Stimulated activated naive CD8-positive, alpha-beta T cell treated with anti-CD3 and anti-CD28 coated beads, Interleukin-15, amount 100 ng/mL, for 72 hours (primary cell): ENCODE data around the gene RWDD3.

ENCODE experiments used
- ATAC-seq: fragments of 150-1000 bp; cut with Tn5 transposase; 2 replicates; pipeline ENCODE4 v1.10.0; 2021; ENCODE audit warnings: mild to moderate bottlenecking, moderate library complexity
- DNase-seq, 2 donors: peaks; one replicate each; pipeline ENCODE4 v3.0.0; 2021 to 2022
- H3K27ac Mint-ChIP-seq, 2 donors: one replicate each; pipeline ENCODE4 v1.8.0; 2022; ENCODE audit warnings: mild to moderate bottlenecking in 2 of 2, mixed read lengths in 2 of 2, moderate library complexity in 2 of 2
- H3K27me3 Mint-ChIP-seq: one replicate; pipeline ENCODE4 v1.8.0; 2022; ENCODE audit warnings: mixed read lengths
- H3K4me1 Mint-ChIP-seq: one replicate; pipeline ENCODE4 v1.8.0; 2022; ENCODE audit warnings: mild to moderate bottlenecking, mixed read lengths
- H3K4me3 Mint-ChIP-seq, 2 donors: one replicate each; pipeline ENCODE4 v1.8.0; 2022; ENCODE audit warnings: mild to moderate bottlenecking in 2 of 2, mixed read lengths in 2 of 2, moderate library complexity in 1 of 2
- H3K9me3 Mint-ChIP-seq, 2 donors: one replicate each; pipeline ENCODE4 v1.8.0; 2022; ENCODE audit warnings: mixed read lengths in 2 of 2

RWDD3 gene, protein sequence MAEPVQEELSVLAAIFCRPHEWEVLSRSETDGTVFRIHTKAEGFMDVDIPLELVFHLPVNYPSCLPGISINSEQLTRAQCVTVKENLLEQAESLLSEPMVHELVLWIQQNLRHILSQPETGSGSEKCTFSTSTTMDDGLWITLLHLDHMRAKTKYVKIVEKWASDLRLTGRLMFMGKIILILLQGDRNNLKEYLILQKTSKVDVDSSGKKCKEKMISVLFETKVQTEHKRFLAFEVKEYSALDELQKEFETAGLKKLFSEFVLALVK

DNA sequence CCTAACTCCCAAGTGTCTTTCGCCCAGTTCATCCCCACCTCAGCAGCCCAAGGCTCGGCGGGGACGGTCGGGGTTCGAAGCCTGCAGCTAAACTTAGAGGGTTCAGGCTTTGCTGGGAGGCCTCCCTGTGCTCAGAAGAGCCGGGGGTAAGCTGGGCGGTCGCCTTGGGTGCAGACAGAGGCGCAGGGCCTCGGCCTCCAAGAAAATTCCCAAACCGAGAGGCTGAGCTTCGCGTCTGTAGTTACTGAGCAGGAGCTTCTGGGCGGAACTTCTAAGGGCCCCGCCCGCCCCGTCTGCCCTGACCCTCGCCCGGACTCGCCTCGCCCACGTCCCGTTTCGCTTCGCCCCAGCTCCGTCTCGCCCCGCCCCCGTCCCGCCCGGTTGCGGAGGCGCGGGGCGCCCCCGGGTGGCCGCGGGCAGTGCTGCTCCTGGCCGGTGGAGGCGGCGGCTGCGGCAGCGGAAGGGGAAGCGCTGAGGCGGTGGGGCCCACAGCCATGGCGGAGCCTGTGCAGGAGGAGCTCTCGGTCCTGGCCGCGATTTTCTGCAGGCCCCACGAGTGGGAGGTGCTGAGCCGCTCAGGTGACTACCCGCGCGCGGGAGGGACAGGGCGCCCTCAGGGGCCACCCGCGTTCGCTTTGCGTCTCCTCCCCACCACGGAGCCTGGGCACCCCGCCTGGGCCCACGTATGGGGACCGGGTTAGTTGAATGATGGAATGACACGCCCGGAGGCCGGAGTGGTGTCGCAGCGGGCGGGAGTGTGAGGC, at the start of gene RWDD3:
Gene RWDD3, plus strand, starts transcription at position 474 of the 764 bp plus-strand sequence. Its CDS starts 21 bp downstream, at position 495.
- H3K4me1 Mint-ChIP-seq = peaks cover 38% of the 10 kb centered on the region
- peaks cover 23% of the 10 kb centered on the region for H3K27me3 Mint-ChIP-seq
- ATAC-seq (peak; percentile 95), DNase-seq (peak; percentile 91 to 97)
- peak within 1 kb of the TSS; percentile 96 to 97 for H3K4me3 Mint-ChIP-seq
- H3K27ac Mint-ChIP-seq = peak within 1 kb of the TSS; percentile 94 to 99
- no peaks in the 10 kb centered on the region for H3K9me3 Mint-ChIP-seq

DNA sequence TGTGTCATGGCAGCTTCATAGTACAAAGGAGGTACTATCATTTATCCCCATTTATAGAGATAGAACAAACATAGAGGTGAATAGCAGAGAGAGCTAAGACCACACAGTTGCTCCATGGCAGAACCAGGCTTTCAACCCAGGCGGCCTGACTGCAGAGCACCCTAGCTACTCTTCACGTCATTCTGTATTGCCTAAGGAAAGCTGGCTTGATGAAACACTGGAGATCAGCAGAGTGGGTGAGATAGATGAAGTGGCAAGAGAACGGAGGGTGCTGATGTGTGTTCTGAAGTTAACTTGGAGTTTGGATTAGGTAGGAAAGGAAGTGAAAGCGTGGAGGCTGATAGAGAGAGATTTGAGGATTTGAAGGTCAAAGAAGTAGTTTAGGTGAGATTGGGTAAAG, 47.9 kb upstream of the RWDD3 start:
- ATAC-seq = no peak

DNA sequence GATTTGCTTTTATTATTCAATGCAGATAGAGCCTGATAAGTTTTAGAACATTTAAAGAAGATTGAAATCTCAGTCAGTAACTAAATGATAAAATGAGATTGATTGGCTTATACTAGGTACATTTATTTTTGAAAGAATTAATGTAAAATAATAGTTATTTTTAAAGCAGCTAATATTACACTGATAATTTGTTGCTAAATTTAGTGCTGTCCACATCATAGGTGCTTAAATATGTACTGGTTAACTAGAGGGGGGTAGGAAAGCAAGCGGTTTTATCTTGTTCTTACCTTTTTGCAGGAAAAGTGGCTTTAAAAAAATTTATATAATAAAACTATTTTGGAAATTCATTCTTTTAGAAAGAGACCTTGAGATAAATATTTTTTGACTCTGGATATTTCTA, 40.4 kb upstream of the RWDD3 start:
- no peak for ATAC-seq
- Mint-ChIP-seq H3K4me1 (no peaks in the 10 kb centered on the region), H3K4me3 (no peak overlapping the region), H3K27ac (no peak overlapping the region), H3K9me3 (no peaks in the 10 kb centered on the region), H3K27me3 (peaks cover 14% of the 10 kb centered on the region)
- DNase-seq = no peak

More for the DNA sequence above, 47.9 kb upstream of the RWDD3 start:
- H3K4me3 Mint-ChIP-seq = no peak overlapping the region
- DNase-seq = no peak
- no peaks in the 10 kb centered on the region for H3K4me1 Mint-ChIP-seq
- H3K27me3 Mint-ChIP-seq = peaks cover 17% of the 10 kb centered on the region
- H3K9me3 Mint-ChIP-seq = no peaks in the 10 kb centered on the region
- H3K27ac Mint-ChIP-seq = no peak overlapping the region

DNA sequence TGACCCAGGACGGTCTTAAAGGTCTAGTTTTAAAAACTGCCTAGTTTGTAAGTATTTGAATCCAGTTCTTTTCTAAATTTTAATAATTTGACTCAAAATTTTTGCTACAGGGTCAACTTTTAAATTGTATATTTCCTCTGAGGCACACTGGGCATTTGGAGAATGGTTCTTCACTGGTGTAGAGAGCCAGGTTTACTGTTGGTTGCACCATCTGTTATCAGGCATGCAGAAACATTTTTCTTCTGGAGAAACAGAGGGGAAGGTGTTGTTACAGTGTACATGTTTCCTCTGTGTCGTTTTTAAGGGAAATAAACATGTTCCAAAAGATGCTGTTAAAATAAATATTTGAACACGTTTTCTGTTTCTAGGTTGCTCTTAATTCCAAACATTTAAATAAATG, 39.0 kb upstream of the RWDD3 start:
- ATAC-seq (no peak), DNase-seq (no peak)
- Mint-ChIP-seq H3K4me1 (no peaks in the 10 kb centered on the region), H3K27me3 (peaks cover 16% of the 10 kb centered on the region), H3K4me3 (no peak overlapping the region), H3K27ac (no peak overlapping the region), H3K9me3 (no peaks in the 10 kb centered on the region)

DNA sequence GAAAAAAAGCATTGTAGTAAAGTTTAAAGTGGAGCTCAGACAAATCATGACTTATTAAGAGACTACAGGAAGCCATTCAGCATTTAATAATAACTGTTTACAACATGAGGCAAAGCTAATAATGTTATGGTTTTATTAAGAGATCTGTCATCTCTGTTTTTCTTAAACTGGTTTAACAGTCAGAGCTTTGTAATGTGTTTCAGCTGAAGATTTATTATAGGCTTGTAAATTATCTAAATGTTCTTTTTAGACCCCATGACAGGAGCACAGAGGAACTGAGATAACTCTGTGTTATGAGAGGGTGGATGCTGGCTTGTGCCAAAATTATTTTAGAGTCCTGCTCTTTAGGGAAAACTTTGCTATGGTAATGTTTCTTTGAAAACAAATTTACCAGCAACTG, 38.0 kb upstream of the RWDD3 start:
- Mint-ChIP-seq H3K4me3 (no peak overlapping the region), H3K9me3 (no peaks in the 10 kb centered on the region), H3K27me3 (peaks cover 8% of the 10 kb centered on the region), H3K4me1 (no peaks in the 10 kb centered on the region), H3K27ac (no peak overlapping the region)
- ATAC-seq = no peak
- no peak for DNase-seq

DNA sequence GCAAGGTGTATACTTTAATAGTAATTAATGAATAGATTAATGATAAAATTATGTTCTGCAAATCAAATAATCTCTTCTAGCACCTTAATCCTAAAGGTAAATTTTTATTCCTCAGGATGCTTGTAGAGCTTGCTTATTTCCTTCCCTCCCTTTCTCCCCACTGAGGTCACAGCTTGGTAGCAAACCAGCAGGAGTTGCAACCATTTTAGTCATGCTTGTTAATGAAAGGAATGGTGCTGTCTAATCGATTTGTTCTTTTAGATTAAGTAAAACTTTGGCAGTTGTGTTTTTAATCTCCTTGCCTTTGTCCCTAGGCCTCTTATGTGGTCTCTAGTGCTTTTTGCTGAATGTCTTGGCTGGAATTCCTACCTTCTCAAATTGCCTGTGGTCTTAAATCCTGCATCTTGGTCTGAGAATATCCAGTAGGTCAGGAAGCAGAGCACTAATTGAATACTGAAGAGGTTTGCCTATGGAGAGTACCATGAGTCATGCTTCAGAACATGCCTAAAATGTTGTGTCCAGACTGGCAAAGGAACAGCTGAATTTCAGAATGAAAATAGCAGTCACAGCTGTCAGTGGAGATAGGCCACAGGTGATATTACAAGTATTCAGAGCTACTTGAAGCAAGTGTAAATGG, 36.3 kb upstream of the RWDD3 start:
- Mint-ChIP-seq H3K4me1 (no peaks in the 10 kb centered on the region), H3K27ac (no peak overlapping the region), H3K27me3 (peaks cover 8% of the 10 kb centered on the region), H3K4me3 (no peak overlapping the region), H3K9me3 (no peaks in the 10 kb centered on the region)
- ATAC-seq = no peak
- DNase-seq = no peak

DNA sequence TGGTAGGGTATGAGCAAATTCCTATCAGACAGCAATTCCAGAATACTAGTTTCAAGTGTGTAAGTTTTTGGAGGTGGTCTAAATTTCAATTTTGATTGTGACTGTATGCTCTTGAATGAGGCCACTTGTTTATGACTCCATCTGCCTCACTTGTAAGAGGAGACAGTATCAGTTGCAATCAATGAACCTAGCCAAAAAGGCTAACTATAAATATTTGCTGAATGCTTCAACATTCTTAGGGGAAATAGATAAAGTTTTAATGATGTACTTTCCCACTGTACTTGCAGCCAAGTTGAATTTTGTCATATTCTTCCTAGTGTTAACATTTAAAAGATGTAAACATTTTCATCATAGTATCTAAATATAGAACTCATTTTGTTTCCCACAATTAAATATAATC, 32.1 kb upstream of the RWDD3 start:
- Mint-ChIP-seq H3K4me3 (no peak overlapping the region), H3K9me3 (no peaks in the 10 kb centered on the region), H3K27me3 (peaks cover 8% of the 10 kb centered on the region), H3K4me1 (no peaks in the 10 kb centered on the region), H3K27ac (no peak overlapping the region)
- no peak for ATAC-seq
- no peak for DNase-seq

DNA sequence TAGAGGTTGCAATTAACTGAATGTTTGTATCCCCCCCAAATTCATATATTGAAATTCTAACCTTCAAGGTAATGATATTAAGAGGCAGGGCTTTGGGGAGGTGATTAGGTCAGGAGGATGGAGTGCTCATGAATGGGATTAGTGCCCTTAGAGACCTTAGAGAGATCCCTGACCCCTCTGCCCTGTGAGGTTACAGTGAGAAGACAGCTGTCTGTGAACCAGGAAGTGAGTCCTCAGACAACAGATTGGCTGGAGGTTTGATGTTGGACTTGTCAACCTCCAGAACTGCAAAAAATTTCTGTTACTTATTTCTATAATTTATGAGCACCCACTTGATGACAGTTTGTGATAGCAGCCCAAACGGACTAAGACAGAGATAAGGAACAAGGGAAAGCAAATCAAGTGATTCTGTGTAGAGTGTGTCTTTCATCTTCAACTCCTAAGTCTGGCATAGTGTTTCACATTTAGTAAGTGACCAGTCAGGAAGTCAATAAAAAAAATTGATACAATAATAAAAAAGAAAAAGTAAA, 30.0 kb upstream of the RWDD3 start:
- no peaks in the 10 kb centered on the region for H3K9me3 Mint-ChIP-seq
- peaks cover 9% of the 10 kb centered on the region for H3K27me3 Mint-ChIP-seq
- H3K4me3 Mint-ChIP-seq = no peak overlapping the region
- no peak overlapping the region for H3K27ac Mint-ChIP-seq
- H3K4me1 Mint-ChIP-seq = no peaks in the 10 kb centered on the region
- no peak for ATAC-seq
- DNase-seq = no peak

DNA sequence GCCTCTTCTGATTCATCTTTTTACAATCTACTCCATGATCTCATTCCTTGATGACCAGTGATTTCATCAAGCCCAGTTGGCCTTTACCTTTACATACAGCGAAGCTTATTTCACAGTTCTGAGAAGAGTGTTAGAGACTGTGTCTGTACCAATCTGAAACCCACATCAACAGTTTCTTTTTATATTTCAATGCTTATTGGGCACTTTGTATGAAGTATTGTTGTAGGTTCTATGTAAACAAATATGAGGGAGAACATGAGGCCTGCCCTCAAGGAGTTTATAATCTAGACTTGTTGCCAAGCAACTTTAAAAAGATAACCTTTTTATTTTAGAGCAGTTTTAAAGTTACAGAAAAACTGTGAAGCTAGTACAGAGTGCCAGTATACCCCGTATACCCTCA, 27.5 kb upstream of the RWDD3 start:
- H3K9me3 Mint-ChIP-seq = no peaks in the 10 kb centered on the region
- ATAC-seq = no peak
- H3K27ac Mint-ChIP-seq = no peak overlapping the region
- no peaks in the 10 kb centered on the region for H3K4me1 Mint-ChIP-seq
- no peak overlapping the region for H3K4me3 Mint-ChIP-seq
- DNase-seq = no peak
- H3K27me3 Mint-ChIP-seq = peaks cover 9% of the 10 kb centered on the region

DNA sequence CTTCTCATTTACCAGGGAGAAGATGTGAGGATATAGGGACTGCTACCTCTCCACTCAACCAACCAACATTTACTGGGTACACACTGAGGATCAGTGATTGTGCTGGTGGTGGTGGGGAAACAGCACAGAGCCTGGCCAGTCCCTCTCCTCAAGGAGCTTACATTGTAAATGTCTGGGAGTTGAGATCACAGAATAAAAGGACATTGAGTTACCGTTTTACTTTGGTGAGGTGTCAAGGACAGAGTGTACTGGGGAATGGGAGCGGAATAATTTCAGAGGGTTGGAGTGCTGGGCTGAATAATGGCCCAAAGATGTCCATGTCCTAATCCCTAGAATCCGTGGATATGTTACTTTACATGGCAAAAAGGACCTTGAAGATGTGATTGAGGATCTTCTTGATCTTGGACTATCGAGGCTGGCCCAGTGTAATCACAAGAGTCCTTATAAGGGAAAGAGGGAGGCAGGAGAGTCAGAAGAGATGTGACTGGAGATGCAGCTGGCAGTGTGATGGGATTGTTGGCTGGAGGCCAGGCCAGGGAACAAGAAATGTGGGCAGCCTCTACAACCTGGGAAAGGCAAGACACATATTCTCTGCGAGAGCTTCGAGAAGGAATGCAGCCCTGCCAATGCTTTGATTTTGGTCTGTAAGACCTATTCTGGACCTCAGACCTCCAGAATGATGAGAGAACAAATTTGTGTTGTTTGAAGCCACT, 26.6 kb upstream of the RWDD3 start:
- H3K9me3 Mint-ChIP-seq = no peaks in the 10 kb centered on the region
- no peak overlapping the region for H3K4me3 Mint-ChIP-seq
- no peaks in the 10 kb centered on the region for H3K4me1 Mint-ChIP-seq
- H3K27me3 Mint-ChIP-seq = peaks cover 10% of the 10 kb centered on the region
- no peak for DNase-seq
- no peak overlapping the region for H3K27ac Mint-ChIP-seq
- no peak for ATAC-seq

DNA sequence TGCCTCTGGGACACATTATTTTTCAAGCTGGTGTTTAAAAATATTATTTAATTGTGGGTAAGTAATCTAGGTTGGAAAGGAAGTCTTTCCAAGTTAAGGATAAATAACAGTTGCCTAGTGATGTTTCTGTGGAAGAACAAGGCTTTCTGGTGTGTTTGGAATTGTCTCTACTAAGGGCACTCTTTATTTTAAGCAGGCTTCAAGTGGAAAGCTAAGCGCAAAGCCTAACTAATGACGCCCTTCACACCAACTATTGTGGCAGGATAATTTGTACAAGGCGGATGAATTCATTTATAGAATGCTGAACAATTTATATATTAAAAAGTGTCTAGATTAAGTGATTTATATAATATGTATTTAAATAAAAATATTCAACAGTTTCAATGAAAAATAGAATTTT, 25.1 kb upstream of the RWDD3 start:
- H3K4me3 Mint-ChIP-seq = no peak overlapping the region
- DNase-seq = no peak
- no peak for ATAC-seq
- peaks cover 0 to 4% of the 10 kb centered on the region in 2 donors for H3K9me3 Mint-ChIP-seq
- no peak overlapping the region for H3K27ac Mint-ChIP-seq
- no peaks in the 10 kb centered on the region for H3K4me1 Mint-ChIP-seq
- peaks cover 19% of the 10 kb centered on the region for H3K27me3 Mint-ChIP-seq

DNA sequence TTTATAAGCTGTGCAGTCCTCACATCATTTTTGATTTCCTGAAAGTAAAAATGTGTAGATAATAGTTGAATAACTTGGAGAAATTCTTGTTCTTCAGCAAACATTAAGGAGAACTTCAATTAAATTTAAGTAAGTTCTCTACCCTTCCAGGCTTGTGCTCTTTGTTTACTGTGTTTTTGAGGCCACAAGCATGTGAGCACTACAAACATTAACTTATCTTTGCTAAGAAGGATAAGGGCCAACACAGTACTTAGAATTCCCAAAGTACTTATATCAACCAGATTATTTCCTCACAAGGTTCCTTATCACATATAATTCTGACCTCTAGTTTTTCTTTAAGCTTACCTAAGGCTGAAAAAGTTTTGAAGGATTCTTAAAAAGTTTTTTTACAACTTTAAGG, 24.7 kb upstream of the RWDD3 start:
- DNase-seq (no peak), ATAC-seq (no peak)
- no peaks in the 10 kb centered on the region for H3K4me1 Mint-ChIP-seq
- no peak overlapping the region for H3K27ac Mint-ChIP-seq
- H3K9me3 Mint-ChIP-seq = peaks cover 0 to 4% of the 10 kb centered on the region in 2 donors
- H3K27me3 Mint-ChIP-seq = peaks cover 19% of the 10 kb centered on the region
- H3K4me3 Mint-ChIP-seq = no peak overlapping the region

DNA sequence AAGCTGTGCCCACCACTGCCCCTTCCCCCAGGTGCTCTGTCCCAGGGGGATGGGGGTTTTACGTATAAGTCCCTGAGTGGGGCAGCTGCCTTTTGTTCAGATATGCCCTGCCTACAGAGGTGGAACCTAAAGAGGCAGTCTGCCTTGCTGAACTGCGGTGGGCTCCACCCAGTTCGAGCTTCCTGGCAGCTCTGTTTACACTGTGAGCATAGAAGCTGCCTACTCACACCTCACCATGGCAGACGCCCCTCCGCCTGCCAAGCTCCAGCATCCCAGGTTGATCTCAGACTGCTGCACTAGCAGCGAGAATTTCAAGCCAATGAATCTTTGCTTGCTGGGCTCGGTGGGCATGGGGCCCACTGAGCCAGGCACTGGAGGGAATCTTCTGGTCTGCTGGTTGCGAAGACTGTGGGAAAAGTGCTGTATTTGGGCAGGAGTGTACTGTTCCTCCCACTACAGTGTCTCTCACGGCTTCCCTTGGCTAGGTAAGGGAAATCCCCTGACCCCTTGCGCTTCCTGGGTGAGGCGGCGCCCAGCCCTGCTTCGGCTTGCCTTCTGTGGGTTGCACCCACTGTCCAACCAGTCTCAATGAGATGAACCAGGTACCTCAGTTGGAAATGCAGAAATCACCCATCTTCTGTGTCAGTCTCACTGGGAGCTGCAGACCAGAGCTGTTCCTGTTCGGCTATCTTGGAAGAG, 17.6 kb upstream of the RWDD3 start:
- DNase-seq (no peak), ATAC-seq (no peak)
- Mint-ChIP-seq H3K27ac (no peak overlapping the region), H3K9me3 (peaks cover 0 to 10% of the 10 kb centered on the region in 2 donors), H3K27me3 (peaks cover 42% of the 10 kb centered on the region), H3K4me3 (no peak overlapping the region), H3K4me1 (no peaks in the 10 kb centered on the region)

DNA sequence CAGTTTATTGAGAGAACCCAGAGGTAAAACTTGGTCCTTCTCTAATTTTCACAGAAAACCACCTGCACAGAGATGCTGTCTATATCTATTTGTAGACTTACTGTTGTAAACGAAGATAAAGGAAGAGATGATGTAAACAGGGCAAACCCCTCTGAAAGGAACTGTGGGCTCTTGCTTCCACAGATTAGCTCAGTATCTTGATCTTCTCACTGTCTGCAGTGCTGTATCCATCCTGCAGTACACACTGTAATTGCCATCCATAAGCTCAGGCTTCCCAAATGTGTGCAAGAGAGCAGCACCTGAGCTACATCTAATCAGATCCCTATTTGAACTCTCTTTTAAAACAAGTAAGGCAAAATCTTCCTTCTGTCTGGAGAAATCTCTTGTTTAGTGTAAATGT, 16.6 kb upstream of the RWDD3 start:
- DNase-seq (no peak), ATAC-seq (no peak)
- no peak overlapping the region for H3K4me3 Mint-ChIP-seq
- H3K27ac Mint-ChIP-seq = no peak overlapping the region
- H3K9me3 Mint-ChIP-seq = peaks cover 0 to 10% of the 10 kb centered on the region in 2 donors
- no peaks in the 10 kb centered on the region for H3K4me1 Mint-ChIP-seq
- peaks cover 41% of the 10 kb centered on the region for H3K27me3 Mint-ChIP-seq

DNA sequence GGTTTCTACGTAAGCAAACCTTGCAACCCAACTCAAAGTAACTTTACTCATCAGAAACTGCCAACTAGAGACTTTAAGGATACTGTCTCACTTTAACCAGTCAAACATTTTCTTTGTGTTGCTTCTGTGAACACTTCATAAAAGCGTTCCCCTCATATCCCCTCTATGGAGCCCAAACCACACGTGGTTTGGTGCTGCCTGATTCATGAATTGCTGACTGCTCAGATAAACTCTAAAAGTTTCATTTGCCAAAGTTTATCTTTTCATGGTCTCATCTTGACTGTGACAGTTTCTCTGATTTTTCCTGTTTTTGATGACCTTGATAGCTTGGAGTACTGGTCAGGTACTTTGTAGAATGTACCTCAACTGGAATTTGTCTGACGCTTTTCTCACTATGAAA, 14.6 kb upstream of the RWDD3 start:
- Mint-ChIP-seq H3K4me1 (no peaks in the 10 kb centered on the region), H3K4me3 (no peak overlapping the region), H3K27me3 (peaks cover 32% of the 10 kb centered on the region), H3K27ac (no peak overlapping the region), H3K9me3 (peaks cover 0 to 5% of the 10 kb centered on the region in 2 donors)
- no peak for ATAC-seq
- no peak for DNase-seq
